Posterior cingulate gyrus (tissue), 11 donors: ENCODE results near the gene ZNF23.
"Not testable (repeated sequence)": the region's sequence is repeated elsewhere in the genome, so short reads cannot be mapped to it uniquely, and the experiment has no call there.

Experiments used
- DNase-seq, 10 donors: peaks; one replicate each; pipeline versions ENCODE4 v3.0.0 to v3.0.0-alpha.2; 2020 to 2021; ENCODE audit warnings: mixed read lengths in 3 of 10
- intact Hi-C: fragments of 100-400 bp; cut with DNase I; formaldehyde crosslinking; loops from one replicate; pipeline ENCODE4 v1.15.1; 2023

The ZNF23 gene

DNA sequence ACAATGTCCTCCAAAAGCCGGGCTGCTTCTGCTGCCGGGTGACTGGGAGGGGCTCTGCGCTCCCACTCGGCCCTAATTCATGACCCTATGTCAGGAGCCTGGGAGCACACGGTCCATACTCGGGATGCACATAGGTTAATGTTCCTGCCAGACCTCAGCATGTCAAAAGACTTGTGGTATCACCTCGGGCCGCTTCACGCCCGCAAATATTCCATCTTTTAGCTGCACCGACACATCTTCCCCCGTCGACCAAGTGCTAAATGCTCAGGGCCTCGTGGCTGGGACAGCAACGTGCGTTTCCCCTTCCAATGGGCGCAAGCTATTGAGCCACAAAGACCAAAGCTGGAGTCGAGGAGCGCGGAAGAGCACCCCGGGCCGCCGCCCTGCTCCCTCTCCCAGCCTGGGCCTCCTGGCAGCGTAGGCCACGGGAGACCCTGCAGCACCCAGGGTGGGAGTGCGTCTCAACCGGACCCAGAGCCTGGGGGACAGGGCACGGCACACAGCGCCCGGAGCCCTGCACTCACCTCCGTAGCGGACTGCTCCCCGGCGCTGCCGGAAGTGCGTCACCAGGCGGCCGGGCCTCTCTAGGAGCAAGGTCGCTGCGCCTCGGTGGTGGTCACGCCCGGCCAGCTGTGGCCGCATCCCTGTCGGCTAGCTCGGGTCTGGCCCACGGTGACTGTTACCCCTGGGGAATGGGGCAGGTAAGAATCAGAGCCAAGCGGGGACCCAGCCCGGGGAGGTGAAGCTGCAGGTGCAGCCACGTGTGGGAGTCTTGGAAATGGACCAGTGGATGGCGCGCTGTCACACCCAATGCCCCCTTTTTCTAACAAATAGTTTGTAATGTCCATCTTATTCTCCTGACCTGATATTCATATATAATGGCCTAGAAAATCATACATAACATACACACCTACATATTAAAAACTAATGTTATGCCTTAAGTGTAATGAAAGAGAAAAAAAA lies at the start of gene ZNF23:
TSS of gene ZNF23 (minus strand) at position 562 of the 963 bp plus-strand sequence. CDS start 5,451 bp downstream, outside the sequence.
- DNase-seq, result peak; percentile 83 to 98 (median 89)
- intact Hi-C loops, result loop anchor here (1.0 to 10.0 kb wide), 2 partner anchors 22 to 103 kb away; no protein-coding TSS in a partner anchor

DNA sequence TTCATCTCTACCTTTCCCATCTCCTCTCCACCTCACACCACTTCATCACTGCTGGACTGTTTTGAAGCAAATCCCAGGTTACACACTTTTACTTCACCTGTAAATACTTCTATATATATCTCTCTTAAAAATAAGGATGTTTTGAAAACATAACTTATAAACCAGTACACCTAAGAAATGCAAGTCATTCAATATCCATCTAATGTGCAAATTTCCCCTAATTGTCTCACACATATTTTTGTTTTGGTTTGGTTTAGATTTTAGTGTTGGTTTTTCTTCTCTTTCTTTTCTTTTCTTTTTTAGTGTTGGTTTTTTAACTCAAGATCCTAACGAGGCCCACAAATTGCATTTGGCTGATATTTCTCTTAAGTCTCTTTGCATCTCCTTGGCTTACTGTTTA lies 45.0 kb upstream of the ZNF23 start:
- DNase-seq, result no peak
- intact Hi-C loops, result no loop called here

- no peak for DNase-seq
- intact Hi-C loops, result no loop called here
These were observed 42.9 kb upstream of the ZNF23 start for GRCh38 chr16:71504901-71505300.

- intact Hi-C loops, result not testable (repeated sequence)
These were observed 42.0 kb upstream of the ZNF23 start for GRCh38 chr16:71504051-71504450.

GRCh38 chr16:71501547-71501946 lies 39.5 kb upstream of the ZNF23 start:
- no peak for DNase-seq
- intact Hi-C loops, result no loop called here

More at GRCh38 chr16:71504051-71504450, 42.0 kb upstream of the ZNF23 start:
- DNase-seq, result not testable (repeated sequence)

DNA sequence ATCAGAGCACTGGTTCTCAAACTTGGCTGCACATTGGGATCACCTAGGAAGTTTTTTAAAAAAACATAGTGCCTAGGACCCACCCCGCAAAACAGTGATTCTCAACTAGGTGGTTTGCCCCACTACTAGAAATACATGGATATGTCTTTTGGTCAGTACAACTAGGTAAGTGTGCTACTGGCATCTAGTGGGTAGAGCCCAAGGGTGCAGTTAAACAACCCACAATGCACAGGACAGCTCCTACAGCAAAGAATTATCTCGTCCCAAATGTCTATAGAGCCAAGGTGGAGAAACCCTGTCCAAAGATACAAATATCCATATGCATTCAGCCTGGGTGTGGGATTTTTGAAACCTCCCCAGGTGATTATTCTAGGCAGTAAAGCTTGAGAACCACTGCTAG lies 38.9 kb upstream of the ZNF23 start:
- no peak for DNase-seq
- intact Hi-C loops, result no loop called here

DNA sequence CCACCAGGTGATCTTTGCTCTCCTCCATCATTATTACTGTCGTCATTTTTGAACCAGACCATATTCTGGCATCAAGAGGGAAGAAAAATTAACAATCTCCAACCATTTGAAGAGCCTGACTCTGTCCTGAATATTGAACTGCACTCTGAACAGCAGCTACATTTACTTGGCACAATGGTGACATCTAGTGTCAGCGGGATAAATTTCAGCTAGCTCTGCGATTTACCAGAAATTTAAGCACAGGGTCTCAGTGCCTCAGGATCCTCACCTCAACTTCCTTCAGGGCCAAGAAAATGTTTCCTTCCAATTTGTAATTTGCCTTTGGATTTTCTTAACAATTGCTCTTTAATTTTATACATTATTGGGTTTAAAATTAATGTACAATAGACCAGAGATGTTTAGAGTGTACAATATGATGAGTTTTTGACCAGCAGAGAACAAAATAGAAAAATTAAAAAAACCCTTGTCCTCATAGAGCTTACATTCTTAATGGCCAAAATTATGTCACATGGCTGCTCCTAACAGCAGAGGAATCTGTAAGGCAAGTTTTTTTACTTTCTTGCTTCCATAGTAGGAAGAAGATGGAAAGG lies 37.8 kb upstream of the ZNF23 start:
- intact Hi-C loops, result loop anchor here (1.0 to 5.0 kb wide), 2 partner anchors 43 to 88 kb away; no protein-coding TSS in a partner anchor
- DNase-seq, result peak in 4 of 10 donors; percentile 22 to 37 (median 26)

DNA sequence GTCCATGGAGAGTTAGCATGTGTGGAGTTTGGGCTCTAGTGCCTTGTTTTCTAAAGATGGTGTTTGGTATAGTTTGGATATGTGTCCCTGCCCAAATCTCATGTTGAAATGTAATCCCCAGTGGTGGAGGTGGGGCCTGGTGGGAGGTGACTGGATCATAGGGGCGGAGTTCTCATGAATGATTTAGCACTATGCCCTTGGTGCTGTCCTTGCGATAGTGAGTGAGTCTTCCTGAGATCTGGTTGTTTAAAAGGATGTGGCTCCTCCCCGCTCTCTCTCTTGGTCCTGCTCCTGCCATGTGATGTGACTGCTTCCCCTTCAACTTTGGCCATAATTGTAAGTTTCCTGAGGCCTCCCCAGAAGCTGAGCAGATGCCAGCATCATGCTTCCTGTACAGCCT lies 36.0 kb upstream of the ZNF23 start:
- DNase-seq, result no peak
- intact Hi-C loops, result loop anchor here (5.0 kb wide), 1 partner anchor 41 kb away; no protein-coding TSS in a partner anchor

DNA sequence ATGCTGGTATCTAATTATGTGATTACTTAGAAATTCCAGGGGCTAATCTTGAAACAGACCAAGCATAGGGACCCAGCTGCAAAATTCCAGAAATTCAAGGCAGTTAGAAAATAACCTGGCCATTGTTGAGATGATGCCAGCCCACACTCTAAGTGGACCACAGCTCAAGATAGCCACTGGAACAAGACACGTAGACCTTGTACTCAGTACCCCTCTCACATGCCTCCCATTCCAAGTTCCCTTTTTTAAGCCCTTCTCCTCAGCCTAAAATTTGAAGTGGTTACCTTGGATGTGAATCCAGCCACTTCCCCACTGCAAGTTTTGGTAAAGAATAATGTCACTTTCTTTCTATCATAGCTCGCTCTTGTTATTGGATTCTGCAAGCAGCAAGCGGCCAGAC lies 31.2 kb upstream of the ZNF23 start:
- no peak for DNase-seq
- intact Hi-C loops, result no loop called here

DNA sequence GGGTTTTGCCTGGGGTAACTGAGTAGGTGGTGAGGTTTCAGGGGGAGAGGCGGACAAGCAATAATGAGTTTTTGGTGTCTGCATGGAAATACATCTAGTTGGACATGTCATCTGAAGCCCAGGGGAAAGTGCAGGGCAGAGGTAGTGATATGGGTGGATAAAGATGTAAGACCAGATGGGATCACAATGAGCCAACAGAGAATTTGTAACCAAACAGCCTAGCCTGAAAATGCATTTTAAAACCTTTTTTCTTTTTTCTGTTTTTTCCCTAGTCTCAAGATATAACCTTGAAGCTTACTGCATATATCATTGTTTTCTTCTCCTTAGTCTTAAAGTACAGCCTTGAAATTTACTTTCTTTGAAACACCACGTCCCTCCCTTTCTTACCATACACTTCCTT lies 30.7 kb upstream of the ZNF23 start:
- no peak for DNase-seq
- intact Hi-C loops, result no loop called here

DNA sequence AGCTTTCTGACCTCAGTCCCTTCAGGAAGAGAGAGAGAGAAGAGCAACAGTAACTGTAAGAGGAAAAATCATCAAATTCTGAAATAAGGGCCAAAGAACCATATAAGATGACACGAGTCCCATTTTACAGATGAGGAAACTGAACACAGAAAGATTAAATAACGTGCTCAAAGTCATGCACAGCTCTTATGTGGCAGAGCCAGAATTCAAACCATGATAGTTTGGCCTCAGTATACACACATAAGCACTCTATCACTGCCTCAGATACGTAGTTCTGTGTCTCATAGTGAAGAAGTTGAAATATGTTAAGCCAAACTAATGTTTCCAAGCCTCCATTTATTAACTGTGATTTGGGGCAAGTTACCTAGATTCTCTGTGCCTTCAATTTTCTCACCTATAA lies 29.0 kb upstream of the ZNF23 start:
- intact Hi-C loops, result no loop called here
- no peak for DNase-seq

DNA sequence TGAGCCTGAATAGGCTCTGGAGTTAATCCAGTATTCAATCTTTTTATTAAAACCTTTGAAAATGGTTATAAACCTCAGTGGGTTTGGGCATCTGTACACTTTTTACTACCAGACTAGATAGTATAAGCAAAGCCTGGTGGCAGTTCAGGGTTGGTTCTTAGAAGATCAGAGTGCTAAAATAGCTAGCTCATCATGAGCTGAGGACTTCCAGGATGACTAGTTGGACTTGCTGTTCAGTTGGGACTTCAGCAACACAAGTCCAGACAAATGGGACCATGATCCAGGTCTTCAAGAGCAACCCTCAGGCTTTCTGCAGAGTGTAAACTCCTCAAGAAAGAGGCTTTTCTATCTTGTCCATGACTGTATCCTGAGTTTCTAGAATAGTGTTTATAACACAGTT lies 28.3 kb upstream of the ZNF23 start:
- intact Hi-C loops, result no loop called here
- DNase-seq, result no peak

DNA sequence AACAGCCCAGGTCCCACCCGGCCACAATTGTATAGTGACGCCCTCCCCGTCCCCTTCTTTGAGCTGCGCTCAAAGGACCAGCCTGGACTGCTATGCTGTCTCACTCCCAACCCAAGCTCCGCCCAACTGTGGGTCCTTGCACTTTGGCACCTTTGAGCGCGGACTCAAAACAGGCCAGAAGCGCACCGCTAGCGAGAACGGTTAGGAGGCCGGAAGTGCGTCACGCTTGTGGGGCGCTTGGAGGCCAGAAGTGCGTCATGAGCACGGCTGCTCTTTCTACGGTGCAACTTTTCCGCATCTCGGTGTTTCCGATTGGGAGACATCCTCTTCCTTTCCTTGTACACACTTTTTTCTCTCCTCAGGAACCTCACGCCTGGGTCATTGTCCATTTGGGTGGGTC lies 27.1 kb upstream of the ZNF23 start, which contains the start of gene ZNF19:
TSS of gene ZNF19 (minus strand) at position 203 of the 400 bp plus-strand sequence. CDS start 7,210 bp downstream, outside the sequence.
- intact Hi-C loops, result no loop called here
- peak in 1 of 10 donors; percentile 39 for DNase-seq

GRCh38 chr16:71484006-71484893 lies 22.2 kb upstream of the ZNF23 start:
- intact Hi-C loops, result loop anchor here (1.0 kb wide), 1 partner anchor 22 kb away; the partner anchor contains the start of gene ZNF23
- peak; percentile 82 to 98 (median 90) for DNase-seq

- DNase-seq, result no peak
- intact Hi-C loops, result no loop called here
These were observed 20.5 kb upstream of the ZNF23 start for GRCh38 chr16:71482569-71482968.

DNA sequence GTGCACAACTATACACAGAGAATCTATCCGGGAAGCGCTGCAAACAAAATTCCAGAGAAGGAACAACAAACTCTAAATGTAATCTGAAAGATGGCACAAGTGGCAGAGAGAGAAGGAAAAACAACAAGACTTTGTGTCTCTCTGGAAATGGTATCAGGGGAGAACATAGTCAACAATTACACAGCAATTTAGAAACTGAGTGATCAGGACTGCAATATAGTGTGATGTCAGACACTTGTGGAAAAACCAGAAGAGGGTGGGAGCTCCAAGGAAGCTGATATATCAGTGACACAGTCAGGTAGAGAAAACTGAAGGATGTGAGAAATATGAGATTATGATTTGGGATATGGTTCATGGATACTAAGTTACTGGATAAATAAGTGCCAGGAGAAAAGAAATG lies 18.9 kb upstream of the ZNF23 start:
- intact Hi-C loops, result no loop called here

GRCh38 chr16:71479420-71479819 lies 17.4 kb upstream of the ZNF23 start:
- intact Hi-C loops, result no loop called here
- peak in 3 of 10 donors; percentile 8 to 20 (median 11) for DNase-seq

More for the DNA sequence above, 18.9 kb upstream of the ZNF23 start:
- no peak for DNase-seq

DNA sequence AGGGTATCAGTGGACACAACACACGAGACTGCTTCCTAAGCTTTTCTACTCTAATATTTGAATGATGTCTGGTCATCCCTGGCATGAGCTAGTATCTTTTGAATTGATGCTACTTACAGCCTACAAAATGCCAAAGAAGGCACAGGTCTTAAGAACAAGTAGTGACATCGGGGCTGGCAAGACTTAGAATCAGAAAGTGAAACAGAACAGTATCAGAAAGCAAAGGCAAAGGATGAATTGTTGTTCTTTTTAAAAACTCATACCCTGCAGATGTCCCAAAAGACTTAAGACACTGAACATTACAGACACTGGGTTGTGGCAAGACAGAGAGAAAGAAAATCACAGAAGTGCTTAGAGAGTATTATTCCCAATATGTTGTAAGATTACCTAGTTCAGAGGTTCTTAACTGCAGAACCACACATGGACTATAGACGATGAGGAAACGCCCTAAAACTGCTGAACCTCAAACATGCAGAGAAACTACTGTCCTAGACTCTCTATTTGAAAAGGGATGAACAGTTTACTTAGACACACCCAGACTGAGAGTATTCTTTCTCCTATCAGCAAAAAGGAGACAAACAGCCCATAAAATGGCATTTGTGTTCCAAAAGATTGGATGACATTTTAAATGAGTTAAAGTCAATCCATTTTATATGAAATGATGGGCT lies 14.5 kb upstream of the ZNF23 start:
- intact Hi-C loops, result no loop called here
- DNase-seq, result no peak

DNA sequence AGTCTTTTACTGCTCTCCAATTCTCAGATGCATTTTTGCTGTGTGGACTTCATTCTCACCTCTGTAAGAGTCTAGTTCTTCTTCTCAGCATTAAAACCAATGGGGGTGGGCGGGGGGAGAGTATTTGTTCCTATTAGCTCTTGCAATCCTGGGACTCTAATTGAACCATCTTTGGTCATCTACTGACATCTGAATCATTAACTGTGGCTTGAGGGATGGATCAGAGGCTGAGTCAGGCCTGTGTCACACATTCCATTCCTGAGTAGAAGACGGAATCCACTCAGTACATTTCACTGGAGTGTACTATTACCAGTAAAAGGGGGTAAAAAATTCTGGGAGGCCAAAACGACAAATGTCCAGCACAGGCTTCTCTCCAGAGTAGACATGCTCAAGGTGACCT lies 12.8 kb upstream of the ZNF23 start:
- intact Hi-C loops, result no loop called here
- no peak for DNase-seq

GRCh38 chr16:71473891-71474290 lies 11.8 kb upstream of the ZNF23 start:
- intact Hi-C loops, result no loop called here
- no peak for DNase-seq
